ENCODE measurements around the gene DTX1. TPM values are rescaled to one million over a fixed set of nuclear protein-coding genes. Genes with fewer than 3 reads are reported as not detected.

Gene DTX1
- total and polyA plus RNA-seq, 2 donors (not counting 3 experiments of a cell fraction or from before 2014, with no cell fraction given): 0.06 to 0.22 TPM

- Histone ChIP-seq H3K27me3 (ENCODE audit: control insufficient read depth in 2 of 2, insufficient read depth in 2 of 2, low read length in 2 of 2) (peaks cover 0 to 1% of the 10 kb centered on the region in 2 experiments), H3K4me3 (replicated peaks in 1 of 3; ENCODE audit: insufficient read depth in 1 of 3, low read depth in 1 of 3, low read length in 3 of 3) (no peak overlapping the region), H3K79me2 (ENCODE audit: control insufficient read depth, insufficient read depth, low read length) (no peaks in the 10 kb centered on the region), H3K27ac (ENCODE audit: insufficient read depth, low read depth, low read length) (no peak overlapping the region), H3K36me3 (ENCODE audit: control insufficient read depth in 2 of 2, extremely low read depth in 1 of 2, insufficient read depth in 2 of 2, low read length in 2 of 2) (no peaks in the 10 kb centered on the region), H3K9me3 (replicated peaks; ENCODE audit: control insufficient read depth, insufficient read depth, low read length) (no peaks in the 10 kb centered on the region), H3K4me1 (ENCODE audit: control insufficient read depth, extremely low read depth, insufficient read depth, low read length) (no peaks in the 10 kb centered on the region), H3K4me2 (ENCODE audit: insufficient read depth, low read length) (no peak overlapping the region), H3K9me1 (replicated peaks; ENCODE audit: control insufficient read depth, extremely low read depth, insufficient read depth, low read length) (no peaks in the 10 kb centered on the region), H3K9ac (replicated peaks; ENCODE audit: extremely low read depth, insufficient read depth, low read length) (no peak overlapping the region), H4K20me1 (replicated peaks; ENCODE audit: control insufficient read depth, extremely low read depth, insufficient read depth, low read length) (no peaks in the 10 kb centered on the region), H2AFZ (ENCODE audit: low read depth, low read length) (no peak overlapping the region)
- dilution Hi-C loops (cut with MboI; ENCODE audit: extremely low pct_ligation_motif_present, low sequenced_read_pairs) (no loop called here), intact Hi-C loops (cut with micrococcal nuclease) (no loop called here)
- BruUV-seq (replicated peaks): no TSS peak
- DNase-seq (ENCODE audit: low read depth, low spot score): no peak
- no peak for TF ChIP-seq FOS (IDR thresholded peaks at IDR 0.05; ENCODE audit: borderline replicate concordance, insufficient read depth, low read length)
- TF ChIP-seq GATA2 (IDR thresholded peaks at IDR 0.05; ENCODE audit: insufficient read depth, insufficient read length, low read depth, low read length): no peak
- no peak for TF ChIP-seq MYC (IDR thresholded peaks at IDR 0.05; ENCODE audit: low read depth, low read length)
- TF ChIP-seq POLR2AphosphoS5 (IDR thresholded peaks at IDR 0.05; ENCODE audit: insufficient read depth, low read depth, low read length): no peak
- FAIRE-seq: no peak
- CTCF ChIA-PET: no interaction called here
- POLR2A ChIA-PET: no interaction called here
Observed at GRCh38 chr12:113114447-113115178, 58.1 kb downstream of the DTX1 start.

DNA sequence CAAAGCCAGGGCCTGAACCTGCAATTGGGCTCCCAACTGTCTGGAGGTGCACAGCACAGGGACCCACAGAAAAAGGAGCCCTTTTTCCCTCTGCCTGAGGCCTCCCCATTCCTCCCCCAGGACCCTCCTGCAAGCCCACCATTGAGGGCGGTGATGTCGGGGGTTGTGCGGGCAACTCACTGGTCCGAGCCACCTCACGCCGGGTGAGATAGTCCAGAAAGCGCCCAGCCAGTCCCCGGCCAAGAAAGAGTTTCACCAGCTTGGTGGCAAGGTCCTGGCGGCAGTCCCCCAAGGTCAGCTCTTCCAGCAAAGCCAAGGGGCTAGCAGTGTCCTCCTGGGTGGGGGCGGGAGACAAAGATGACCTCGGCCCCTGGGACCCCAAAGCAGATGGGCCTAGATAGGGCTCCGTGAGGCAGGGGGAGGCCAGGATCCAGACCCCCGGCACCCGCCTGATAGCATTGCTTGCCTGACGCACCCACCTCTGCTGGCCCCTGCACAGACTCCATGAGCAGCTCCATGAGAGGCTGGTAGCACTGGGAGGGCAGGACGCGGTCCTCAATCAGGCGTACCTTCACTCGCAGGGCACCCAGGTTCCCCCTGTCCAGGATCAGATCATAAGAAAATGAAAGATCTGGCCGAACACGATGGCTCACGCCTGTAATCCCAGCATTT is 59.1 kb downstream of the DTX1 start:
- BruUV-seq (replicated peaks): no TSS peak
- POLR2A ChIA-PET: no interaction called here

More for the DNA sequence above, 59.1 kb downstream of the DTX1 start:
- intact Hi-C loops (cut with micrococcal nuclease) (no loop called here), dilution Hi-C loops (cut with MboI; ENCODE audit: extremely low pct_ligation_motif_present, low sequenced_read_pairs) (no loop called here)
- no peak overlapping the region for H2AFZ ChIP-seq (ENCODE audit: low read depth, low read length)
- H3K9ac ChIP-seq (replicated peaks; ENCODE audit: extremely low read depth, insufficient read depth, low read length): no peak overlapping the region
- H3K79me2 ChIP-seq (ENCODE audit: control insufficient read depth, insufficient read depth, low read length): no peaks in the 10 kb centered on the region
- H3K4me1 ChIP-seq (ENCODE audit: control insufficient read depth, extremely low read depth, insufficient read depth, low read length): no peaks in the 10 kb centered on the region
- H3K36me3 ChIP-seq (ENCODE audit: control insufficient read depth in 2 of 2, extremely low read depth in 1 of 2, insufficient read depth in 2 of 2, low read length in 2 of 2): no peaks in the 10 kb centered on the region
- DNase-seq (ENCODE audit: low read depth, low spot score) (no peak), FAIRE-seq (no peak)
- no peak overlapping the region for H3K4me3 ChIP-seq (replicated peaks in 1 of 3; ENCODE audit: insufficient read depth in 1 of 3, low read depth in 1 of 3, low read length in 3 of 3)
- H3K27me3 ChIP-seq (ENCODE audit: control insufficient read depth in 2 of 2, insufficient read depth in 2 of 2, low read length in 2 of 2): no peaks in the 10 kb centered on the region
- no peaks in the 10 kb centered on the region for H3K9me1 ChIP-seq (replicated peaks; ENCODE audit: control insufficient read depth, extremely low read depth, insufficient read depth, low read length)
- no peak overlapping the region for H3K27ac ChIP-seq (ENCODE audit: insufficient read depth, low read depth, low read length)
- H3K4me2 ChIP-seq (ENCODE audit: insufficient read depth, low read length): no peak overlapping the region
- TF ChIP-seq, protein P1, sequence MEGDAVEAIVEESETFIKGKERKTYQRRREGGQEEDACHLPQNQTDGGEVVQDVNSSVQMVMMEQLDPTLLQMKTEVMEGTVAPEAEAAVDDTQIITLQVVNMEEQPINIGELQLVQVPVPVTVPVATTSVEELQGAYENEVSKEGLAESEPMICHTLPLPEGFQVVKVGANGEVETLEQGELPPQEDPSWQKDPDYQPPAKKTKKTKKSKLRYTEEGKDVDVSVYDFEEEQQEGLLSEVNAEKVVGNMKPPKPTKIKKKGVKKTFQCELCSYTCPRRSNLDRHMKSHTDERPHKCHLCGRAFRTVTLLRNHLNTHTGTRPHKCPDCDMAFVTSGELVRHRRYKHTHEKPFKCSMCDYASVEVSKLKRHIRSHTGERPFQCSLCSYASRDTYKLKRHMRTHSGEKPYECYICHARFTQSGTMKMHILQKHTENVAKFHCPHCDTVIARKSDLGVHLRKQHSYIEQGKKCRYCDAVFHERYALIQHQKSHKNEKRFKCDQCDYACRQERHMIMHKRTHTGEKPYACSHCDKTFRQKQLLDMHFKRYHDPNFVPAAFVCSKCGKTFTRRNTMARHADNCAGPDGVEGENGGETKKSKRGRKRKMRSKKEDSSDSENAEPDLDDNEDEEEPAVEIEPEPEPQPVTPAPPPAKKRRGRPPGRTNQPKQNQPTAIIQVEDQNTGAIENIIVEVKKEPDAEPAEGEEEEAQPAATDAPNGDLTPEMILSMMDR (IDR thresholded peaks at IDR 0.05; ENCODE audit: extremely low read depth in 1 of 2, insufficient read depth in 1 of 2, low read depth in 1 of 2, low read length in 2 of 2): no peak
- no peak for TF ChIP-seq GATA2 (IDR thresholded peaks at IDR 0.05; ENCODE audit: insufficient read depth, insufficient read length, low read depth, low read length)
- TF ChIP-seq EZH2 (IDR thresholded peaks at IDR 0.05; ENCODE audit: borderline replicate concordance, low read depth, low read length, severe bottlenecking): no peak
- no peak for TF ChIP-seq POLR2AphosphoS5 (IDR thresholded peaks at IDR 0.05; ENCODE audit: insufficient read depth, low read depth, low read length)
- no peak for TF ChIP-seq JUN (IDR thresholded peaks at IDR 0.05; ENCODE audit: borderline replicate concordance, insufficient read depth, insufficient read length, low read depth)
- no peak for TF ChIP-seq MYC (IDR thresholded peaks at IDR 0.05; ENCODE audit: low read depth, low read length)
- no peak for TF ChIP-seq FOS (IDR thresholded peaks at IDR 0.05; ENCODE audit: borderline replicate concordance, insufficient read depth, low read length)
- no peak for TF ChIP-seq POLR2A (IDR thresholded peaks at IDR 0.05; ENCODE audit: low read depth, low read length)
- TF ChIP-seq, protein P2, sequence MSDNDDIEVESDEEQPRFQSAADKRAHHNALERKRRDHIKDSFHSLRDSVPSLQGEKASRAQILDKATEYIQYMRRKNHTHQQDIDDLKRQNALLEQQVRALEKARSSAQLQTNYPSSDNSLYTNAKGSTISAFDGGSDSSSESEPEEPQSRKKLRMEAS (IDR thresholded peaks at IDR 0.05; ENCODE audit: insufficient read depth, insufficient read length): no peak
- no peaks in the 10 kb centered on the region for H3K9me3 ChIP-seq (replicated peaks; ENCODE audit: control insufficient read depth, insufficient read depth, low read length)
- CTCF ChIA-PET: no interaction called here
- no peaks in the 10 kb centered on the region for H4K20me1 ChIP-seq (replicated peaks; ENCODE audit: control insufficient read depth, extremely low read depth, insufficient read depth, low read length)
